GM19395 (cell line): Measurements from ENCODE around the gene TBC1D24.

Experiments used
- ATAC-seq: cut with Tn5 transposase; IDR thresholded peaks from one replicate; pipeline ENCODE4 v1.9.1; 2021; ENCODE audit warnings: mild to moderate bottlenecking, moderate library complexity; ENCODE audit not compliant: unreplicated experiment

Gene TBC1D24

GRCh38 chr16:2514333-2515179 lies 39.6 kb downstream of the TBC1D24 start:
- ATAC-seq: no peak

- no peak for ATAC-seq
These were observed 40.4 kb downstream of the TBC1D24 start for GRCh38 chr16:2515180-2515851.

DNA sequence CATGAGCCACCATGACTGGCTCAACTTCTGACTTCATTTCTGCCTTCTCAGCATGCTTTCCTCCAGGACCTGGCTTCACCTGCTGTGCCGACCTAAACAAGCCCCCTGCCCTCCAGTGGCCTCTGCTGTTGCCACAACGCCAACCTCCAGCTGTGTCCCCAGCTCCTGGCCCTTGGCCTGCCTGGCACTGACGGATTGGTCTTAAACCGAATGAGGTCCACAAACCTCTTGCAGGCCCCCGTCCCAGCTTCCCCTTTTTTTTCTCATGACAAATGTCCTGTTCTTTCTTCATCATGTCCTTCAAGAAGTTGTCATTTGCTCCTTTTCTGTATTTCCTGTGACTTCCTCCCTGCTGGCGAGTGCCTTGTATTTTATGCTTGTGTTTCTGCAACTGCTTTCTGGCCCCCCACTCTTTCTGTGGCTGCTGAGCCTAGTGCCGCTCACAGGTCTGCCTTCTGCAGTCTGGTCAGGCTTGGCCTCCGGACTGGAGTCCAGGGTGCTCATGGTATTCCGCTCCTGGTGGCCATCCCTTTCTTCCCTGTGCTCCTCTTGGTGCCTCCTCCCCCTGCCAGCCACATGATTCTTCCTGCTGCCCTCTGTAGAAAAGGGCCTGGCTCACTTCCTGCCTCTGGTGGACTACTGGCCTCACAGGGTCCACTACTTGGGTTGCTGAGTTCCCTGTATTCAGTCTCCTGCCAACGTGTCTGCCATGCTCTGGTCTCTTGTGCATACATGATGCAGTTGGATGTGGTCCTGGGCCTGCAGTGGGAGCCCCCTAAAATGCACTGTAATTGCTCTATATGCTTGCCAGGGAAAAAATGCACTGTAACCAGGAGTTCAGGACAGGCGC lies 41.7 kb downstream of the TBC1D24 start:
- ATAC-seq: no peak

GRCh38 chr16:2517954-2518605 lies 43.2 kb downstream of the TBC1D24 start:
- no peak for ATAC-seq

DNA sequence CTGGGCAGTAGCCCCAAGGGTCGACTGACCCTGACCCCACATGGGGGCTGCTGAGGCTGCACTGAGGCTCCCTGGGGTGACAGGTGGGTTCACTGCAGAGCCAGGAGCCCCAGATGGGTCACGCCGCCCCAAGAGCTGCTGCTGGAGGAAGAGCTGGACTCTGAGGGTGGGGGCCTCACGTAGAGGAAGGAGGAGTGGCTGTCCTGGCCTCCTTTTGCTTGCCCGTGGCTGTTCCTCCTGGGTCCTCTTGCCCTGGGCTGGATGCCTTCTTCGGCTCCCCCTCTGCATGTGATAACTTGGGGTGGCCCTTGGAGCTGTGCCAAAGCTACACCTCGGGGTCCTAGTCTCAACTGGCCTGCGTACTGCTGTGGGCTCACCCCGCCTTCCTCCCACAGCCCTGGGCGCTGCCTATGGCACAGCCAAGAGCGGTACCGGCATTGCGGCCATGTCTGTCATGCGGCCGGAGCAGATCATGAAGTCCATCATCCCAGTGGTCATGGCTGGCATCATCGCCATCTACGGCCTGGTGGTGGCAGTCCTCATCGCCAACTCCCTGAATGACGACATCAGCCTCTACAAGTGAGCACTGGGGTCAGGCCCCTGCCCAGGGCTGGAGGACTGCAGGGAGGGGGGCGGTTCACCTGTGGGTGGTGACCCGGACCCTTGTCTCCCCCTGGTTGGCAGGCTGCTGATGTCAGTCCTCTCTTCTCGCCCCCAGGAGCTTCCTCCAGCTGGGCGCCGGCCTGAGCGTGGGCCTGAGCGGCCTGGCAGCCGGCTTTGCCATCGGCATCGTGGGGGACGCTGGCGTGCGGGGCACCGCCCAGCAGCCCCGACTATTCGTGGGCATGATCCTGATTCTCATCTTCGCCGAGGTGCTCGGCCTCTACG lies 44.1 kb downstream of the TBC1D24 start:
- ATAC-seq: no peak

DNA sequence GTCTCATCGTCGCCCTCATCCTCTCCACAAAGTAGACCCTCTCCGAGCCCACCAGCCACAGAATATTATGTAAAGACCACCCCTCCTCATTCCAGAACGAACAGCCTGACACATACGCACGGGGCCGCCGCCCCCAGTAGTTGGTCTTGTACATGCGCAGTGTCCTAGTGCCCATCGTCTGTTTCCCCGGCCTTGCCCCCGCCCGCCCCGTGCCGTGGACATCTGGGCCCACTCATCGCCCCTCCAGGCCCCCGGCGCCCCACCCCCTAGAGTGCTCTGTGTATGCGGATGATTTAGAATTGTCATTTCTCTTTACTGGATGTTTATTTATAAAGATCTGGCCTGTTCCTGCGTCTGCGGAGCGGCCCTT lies 44.8 kb downstream of the TBC1D24 start:
- no peak for ATAC-seq

GRCh38 chr16:2520097-2520783 lies 45.3 kb downstream of the TBC1D24 start, which contains the start of gene AMDHD2:
Gene AMDHD2, plus strand, starts transcription at chr16:2520371. Its CDS starts 88 bp downstream, at chr16:2520459.
- peak; percentile 45 for ATAC-seq

DNA sequence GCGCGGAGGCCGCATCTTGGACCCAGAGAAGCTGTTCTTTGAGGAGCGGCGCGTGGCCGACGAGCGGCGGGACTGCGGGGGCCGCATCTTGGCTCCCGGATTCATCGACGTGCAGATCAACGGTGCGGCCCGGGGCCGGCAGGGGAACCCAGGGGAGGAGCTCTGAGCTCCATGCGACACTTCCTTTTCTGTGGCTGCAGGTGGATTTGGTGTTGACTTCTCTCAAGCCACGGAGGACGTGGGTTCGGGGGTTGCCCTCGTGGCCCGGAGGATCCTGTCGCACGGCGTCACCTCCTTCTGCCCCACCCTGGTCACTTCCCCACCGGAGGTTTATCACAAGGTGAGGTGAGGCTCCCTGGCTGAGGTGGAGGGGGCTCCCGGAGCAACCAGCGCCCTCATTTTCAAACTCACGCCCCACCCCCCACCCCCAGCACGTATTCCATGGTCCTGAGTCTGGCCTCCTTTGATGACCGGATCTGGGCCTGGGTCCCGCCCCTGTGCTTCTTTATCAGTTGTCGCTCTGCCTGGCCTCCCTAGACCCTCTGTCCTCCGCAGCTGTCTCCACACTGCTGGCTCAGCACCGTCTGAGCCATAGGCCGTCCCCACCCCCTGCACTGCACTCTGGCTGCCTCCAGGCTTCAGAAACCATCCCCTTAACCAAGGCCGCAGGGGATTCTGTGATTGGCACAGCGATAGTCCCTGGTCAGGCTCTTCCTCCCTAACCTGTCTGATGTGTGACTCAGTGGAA lies 46.0 kb downstream of the TBC1D24 start:
- no peak for ATAC-seq

- ATAC-seq: no peak
These were observed 48.9 kb downstream of the TBC1D24 start for GRCh38 chr16:2523801-2524231.

DNA sequence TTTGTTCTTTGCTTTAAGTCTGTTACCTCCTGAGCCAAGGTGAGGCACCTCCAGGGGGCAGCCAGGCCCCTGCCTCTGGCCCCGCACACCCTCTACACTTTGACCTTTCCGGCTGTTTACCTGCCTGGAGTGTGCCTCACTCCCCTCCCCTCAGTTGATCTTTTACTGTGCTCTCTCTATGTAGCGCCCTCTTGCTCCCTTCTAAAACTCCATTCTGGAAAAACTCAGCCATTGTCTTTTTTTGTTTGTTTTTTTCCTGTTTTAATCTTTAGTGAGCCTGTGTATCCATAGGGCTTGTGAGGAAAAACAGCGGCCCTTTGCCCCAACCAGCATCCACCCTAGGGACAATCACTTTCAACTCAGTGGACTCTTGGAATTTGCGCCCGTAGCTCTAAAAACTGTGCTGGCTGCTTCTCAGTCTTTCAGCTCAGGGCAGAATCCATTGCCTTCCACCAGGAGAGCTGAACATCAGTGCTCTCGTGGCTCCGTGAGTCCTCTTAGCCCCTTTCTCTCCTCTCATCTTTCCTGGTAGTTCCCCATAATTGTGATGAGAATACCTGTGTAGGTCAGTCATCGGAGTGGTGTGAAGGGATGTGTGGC lies 49.5 kb downstream of the TBC1D24 start:
- ATAC-seq: no peak

GRCh38 chr16:2526135-2526534 lies 51.2 kb downstream of the TBC1D24 start:
- ATAC-seq: no peak

GRCh38 chr16:2527071-2527783 lies 52.3 kb downstream of the TBC1D24 start:
- ATAC-seq: no peak

DNA sequence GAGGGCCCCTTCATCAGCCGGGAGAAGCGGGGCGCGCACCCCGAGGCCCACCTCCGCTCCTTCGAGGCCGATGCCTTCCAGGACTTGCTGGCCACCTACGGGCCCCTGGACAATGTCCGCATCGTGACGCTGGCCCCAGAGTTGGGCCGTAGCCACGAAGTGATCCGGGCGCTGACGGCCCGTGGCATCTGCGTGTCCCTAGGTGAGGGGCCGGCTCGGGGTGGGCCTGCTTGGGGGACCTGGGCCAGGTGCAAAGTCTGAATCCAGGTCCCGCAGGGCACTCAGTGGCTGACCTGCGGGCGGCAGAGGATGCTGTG lies 52.8 kb downstream of the TBC1D24 start:
- ATAC-seq: no peak

GRCh38 chr16:2528161-2529060 lies 53.5 kb downstream of the TBC1D24 start:
- ATAC-seq: no peak

- ATAC-seq: no peak
These were observed 54.4 kb downstream of the TBC1D24 start for GRCh38 chr16:2529061-2529931.
